ENCODE measurements around the gene CELF1. TPM values are rescaled to one million over a fixed set of nuclear protein-coding genes. Genes with fewer than 3 reads are reported as not detected.
A peak's percentile ranks its signal among the peaks of the same experiment; 100 is the strongest.

Gene CELF1
- total and polyA plus RNA-seq, 3 donors from 2014 or later = 74.3 to 208 (median 193) TPM

GRCh38 chr11:47507563-47508239 is 45.2 kb downstream of the CELF1 start:
- Histone ChIP-seq H3K36me3 (ENCODE audit: low read depth, missing control alignments) (no peaks in the 10 kb centered on the region), H3K27ac (peak overlapping the region in 1 of 2 donors; percentile 43), H3K9me3 (no peaks in the 10 kb centered on the region), H3K4me3 (no peak overlapping the region), H3K4me1 (peaks cover 45% of the 10 kb centered on the region), H3K27me3 (no peaks in the 10 kb centered on the region)
- DNase-seq = no peak
- TF ChIP-seq POLR2A (IDR thresholded peaks at IDR 0.05) = no peak
- no peak for TF ChIP-seq CTCF (IDR thresholded peaks at IDR 0.05)
- intact Hi-C loops (cut with DNase I; ENCODE audit: low total_unique reads) = no loop called here
- WGBS, 2 donors = 59 to 67% methylated on average over 1 of the region's 1 CpG

GRCh38 chr11:47506795-47507562 is 46.0 kb downstream of the CELF1 start:
- intact Hi-C loops (cut with DNase I; ENCODE audit: low total_unique reads) = no loop called here
- no peak overlapping the region for H3K4me3 ChIP-seq
- 46 to 64% methylated on average over 10 of the region's 10 CpGs for WGBS, 2 donors
- no peak for DNase-seq
- TF ChIP-seq POLR2A (IDR thresholded peaks at IDR 0.05) (no peak), CTCF (IDR thresholded peaks at IDR 0.05) (no peak)
- H3K27ac ChIP-seq = peak overlapping the region in 1 of 2 donors; percentile 43
- H3K27me3 ChIP-seq = no peaks in the 10 kb centered on the region
- no peaks in the 10 kb centered on the region for H3K9me3 ChIP-seq
- H3K4me1 ChIP-seq = peaks cover 44% of the 10 kb centered on the region
- H3K36me3 ChIP-seq (ENCODE audit: low read depth, missing control alignments) = no peaks in the 10 kb centered on the region

- TF ChIP-seq POLR2A (IDR thresholded peaks at IDR 0.05) (no peak), CTCF (IDR thresholded peaks at IDR 0.05) (no peak)
- Histone ChIP-seq H3K27ac (peak overlapping the region in 1 of 2 donors; percentile 43), H3K4me1 (peaks cover 44% of the 10 kb centered on the region), H3K9me3 (no peaks in the 10 kb centered on the region), H3K27me3 (no peaks in the 10 kb centered on the region), H3K36me3 (ENCODE audit: low read depth, missing control alignments) (no peaks in the 10 kb centered on the region), H3K4me3 (no peak overlapping the region)
- intact Hi-C loops (cut with DNase I; ENCODE audit: low total_unique reads) = no loop called here
- 56 to 58% methylated on average over 8 of the region's 8 CpGs for WGBS, 2 donors
- DNase-seq = no peak
Measured at GRCh38 chr11:47506373-47506772, 46.6 kb downstream of the CELF1 start.

GRCh38 chr11:47504910-47505309 is 48.0 kb downstream of the CELF1 start:
- Histone ChIP-seq H3K4me1 (peaks cover 44% of the 10 kb centered on the region), H3K4me3 (no peak overlapping the region), H3K27ac (no peak overlapping the region), H3K36me3 (ENCODE audit: low read depth, missing control alignments) (no peaks in the 10 kb centered on the region), H3K27me3 (no peaks in the 10 kb centered on the region), H3K9me3 (no peaks in the 10 kb centered on the region)
- TF ChIP-seq POLR2A (IDR thresholded peaks at IDR 0.05) (no peak), CTCF (IDR thresholded peaks at IDR 0.05) (no peak)
- no peak for DNase-seq
- intact Hi-C loops (cut with DNase I; ENCODE audit: low total_unique reads) = no loop called here
- 96% methylated on average over 1 of the region's 1 CpG for WGBS, 2 donors
